8988T (cell line): ENCODE measurements around the gene TCP11L1.
"Not testable (repeated sequence)": the region's sequence is repeated elsewhere in the genome, so short reads cannot be mapped to it uniquely, and the experiment has no call there.

ENCODE experiments used
- DNase-seq: peaks from one replicate; pipeline ENCODE4 v3.0.0; 2011

The TCP11L1 gene

GRCh38 chr11:33033493-33033892, 5.9 kb upstream of the TCP11L1 start:
- no peak for DNase-seq

- no peak for DNase-seq
Measured at GRCh38 chr11:33035011-33035410, 4.4 kb upstream of the TCP11L1 start.

- DNase-seq, result no peak
Measured at GRCh38 chr11:33040033-33040861, 875 bp downstream of the TCP11L1 start.

GRCh38 chr11:33040862-33041453, 1.6 kb downstream of the TCP11L1 start:
- no peak for DNase-seq

- DNase-seq, result no peak
Measured at GRCh38 chr11:33043221-33043830, 4.0 kb downstream of the TCP11L1 start.

GRCh38 chr11:33044285-33044756, 4.9 kb downstream of the TCP11L1 start:
- no peak for DNase-seq

GRCh38 chr11:33045551-33046255, 6.3 kb downstream of the TCP11L1 start:
- no peak for DNase-seq

- DNase-seq, result not testable (repeated sequence)
Measured at GRCh38 chr11:33048701-33049100, 9.3 kb downstream of the TCP11L1 start.

GRCh38 chr11:33049565-33050408, 10.4 kb downstream of the TCP11L1 start:
- not testable (repeated sequence) for DNase-seq

- DNase-seq, result no peak
Measured at GRCh38 chr11:33052231-33052630, 12.9 kb downstream of the TCP11L1 start.

GRCh38 chr11:33055375-33055774, 16.0 kb downstream of the TCP11L1 start:
- no peak for DNase-seq

- DNase-seq, result no peak
Measured at GRCh38 chr11:33057284-33057683, 17.9 kb downstream of the TCP11L1 start.

GRCh38 chr11:33059331-33060007, 20.1 kb downstream of the TCP11L1 start:
- no peak for DNase-seq

- no peak for DNase-seq
Measured at GRCh38 chr11:33060271-33060670, 20.9 kb downstream of the TCP11L1 start.

GRCh38 chr11:33062137-33062536, 22.8 kb downstream of the TCP11L1 start:
- no peak for DNase-seq

GRCh38 chr11:33063326-33063881, 24.0 kb downstream of the TCP11L1 start:
- DNase-seq, result no peak

- DNase-seq, result no peak
Measured at GRCh38 chr11:33064033-33064825, 24.9 kb downstream of the TCP11L1 start.

- no peak for DNase-seq
Measured at GRCh38 chr11:33064866-33065265, 25.5 kb downstream of the TCP11L1 start.

GRCh38 chr11:33065445-33066178, 26.2 kb downstream of the TCP11L1 start:
- DNase-seq, result peak; percentile 49

GRCh38 chr11:33067294-33067693, 27.9 kb downstream of the TCP11L1 start:
- DNase-seq, result no peak
